Fibroblast of lung (primary cell): ENCODE results near the gene NCOA5.

ENCODE experiments used
- EZH2 ChIP-seq: IDR thresholded peaks from 2 replicates; pipeline ENCODE4 v1.5.1; 2012; ENCODE audit warnings: low read length, control low read depth, mild to moderate bottlenecking; ENCODE audit errors: missing control alignments
- TF ChIP-seq, protein P1 (sequence below), 2 donors: IDR thresholded peaks in 1 of 2; conservative IDR thresholded peaks in 1 of 2; 1 replicate in 1 of 2; 2 replicates in 1 of 2; pipeline ENCODE4 v1.5.1; 2011 to 2012; ENCODE audit warnings: low read length in 2 of 2, control low read depth in 1 of 2, inconsistent platforms in 1 of 2, low read depth in 1 of 2, mild to moderate bottlenecking in 1 of 2

GRCh38 chr20:46053416-46053815, 36.3 kb downstream of the NCOA5 start:
- TF ChIP-seq, protein P1, sequence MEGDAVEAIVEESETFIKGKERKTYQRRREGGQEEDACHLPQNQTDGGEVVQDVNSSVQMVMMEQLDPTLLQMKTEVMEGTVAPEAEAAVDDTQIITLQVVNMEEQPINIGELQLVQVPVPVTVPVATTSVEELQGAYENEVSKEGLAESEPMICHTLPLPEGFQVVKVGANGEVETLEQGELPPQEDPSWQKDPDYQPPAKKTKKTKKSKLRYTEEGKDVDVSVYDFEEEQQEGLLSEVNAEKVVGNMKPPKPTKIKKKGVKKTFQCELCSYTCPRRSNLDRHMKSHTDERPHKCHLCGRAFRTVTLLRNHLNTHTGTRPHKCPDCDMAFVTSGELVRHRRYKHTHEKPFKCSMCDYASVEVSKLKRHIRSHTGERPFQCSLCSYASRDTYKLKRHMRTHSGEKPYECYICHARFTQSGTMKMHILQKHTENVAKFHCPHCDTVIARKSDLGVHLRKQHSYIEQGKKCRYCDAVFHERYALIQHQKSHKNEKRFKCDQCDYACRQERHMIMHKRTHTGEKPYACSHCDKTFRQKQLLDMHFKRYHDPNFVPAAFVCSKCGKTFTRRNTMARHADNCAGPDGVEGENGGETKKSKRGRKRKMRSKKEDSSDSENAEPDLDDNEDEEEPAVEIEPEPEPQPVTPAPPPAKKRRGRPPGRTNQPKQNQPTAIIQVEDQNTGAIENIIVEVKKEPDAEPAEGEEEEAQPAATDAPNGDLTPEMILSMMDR (conservative IDR thresholded peaks at IDR 0.05 in 1 of 2, IDR thresholded peaks at IDR 0.05 in 1 of 2; ENCODE audit: low read depth in 1 of 2, low read length in 2 of 2): no peak
- no peak for TF ChIP-seq EZH2
